Adrenal gland (tissue), 12 donors: ENCODE results near the gene GNAL. TPM values are rescaled to one million over a fixed set of nuclear protein-coding genes. Genes with fewer than 3 reads are reported as not detected.
"Not testable (repeated sequence)": the region's sequence is repeated elsewhere in the genome, so short reads cannot be mapped to it uniquely, and the experiment has no call there.

Experiments
- DNase-seq, 7 donors: peaks; one replicate each; pipeline ENCODE4 v3.0.0-alpha.2; 2019 to 2020
- H3K27ac ChIP-seq, 5 donors: fragments of 200-600 bp; sonication (generic) in 4 of 5; 1 replicate in 3 of 5; 2 replicates in 2 of 5; pipeline versions ENCODE4 v1.5.1 to v1.8.0; 2016 to 2020; ENCODE audit warnings: mild to moderate bottlenecking in 1 of 5
- H3K27me3 ChIP-seq: fragments of 200-600 bp; 2 replicates; pipeline ENCODE4 v1.8.0; 2021
- H3K36me3 ChIP-seq, 2 donors: fragments of 200-600 bp; replicated peaks in 1 of 2; 1 replicate in 1 of 2; 2 replicates in 1 of 2; pipeline versions ENCODE4 v1.5.1 to v1.8.0; 2018 to 2022
- H3K4me1 ChIP-seq, 2 donors: fragments of 200-600 bp; replicated peaks in 1 of 2; 1 replicate in 1 of 2; 2 replicates in 1 of 2; pipeline versions ENCODE4 v1.5.1 to v1.8.0; 2018 to 2021
- H3K4me3 ChIP-seq, 4 donors: fragments of 200-600 bp; sonication (generic) in 3 of 4; one replicate each; pipeline ENCODE4 v1.5.1; 2016 to 2018
- H3K9me3 ChIP-seq, 3 donors: fragments of 200-600 bp; sonication (generic) in 1 of 3; replicated peaks in 1 of 3; 1 replicate in 2 of 3; 2 replicates in 1 of 3; pipeline versions ENCODE4 v1.5.1 to v1.8.0; 2016 to 2021
- CTCF ChIP-seq, 6 experiments: fragments of 450-650 bp in 4 of 6; fragments of 200-600 bp in 2 of 6; sonication (generic) in 1 of 6; IDR thresholded peaks; 1 replicate in 5 of 6; 2 replicates in 1 of 6; pipeline versions ENCODE4 v1.5.1 to v1.8.0; 2016 to 2021; ENCODE audit warnings: antibody characterized with exemption in 6 of 6, mild to moderate bottlenecking in 2 of 6, moderate library complexity in 1 of 6
- POLR2A ChIP-seq, 2 donors: fragments of 450-650 bp; IDR thresholded peaks; one replicate each; pipeline ENCODE4 v1.6.1; 2017; ENCODE audit warnings: antibody characterized with exemption in 2 of 2, mild to moderate bottlenecking in 2 of 2, moderate library complexity in 1 of 2
- WGBS, 4 donors: extraction: QIAGEN DNeasy Blood & Tissue Kit in 2 of 4; methylation state at CpG; one replicate each; pipeline versions ENCODE4 v1.1.5 to v1.1.7; 2013 to 2017; 5-methylcytosine and 5-hydroxymethylcytosine counted together
- intact Hi-C, 2 donors: fragments of 100-400 bp; cut with DNase I; formaldehyde crosslinking; loops; one replicate each; pipeline versions ENCODE4 v1.14.1 to v1.15.0; 2022 to 2023
- polyA plus RNA-seq, 3 donors: library from polyadenylated mRNA; stranded (reverse); fragments of 200-250 nt in 2 of 3; fragments of 350-450 nt in 1 of 3; fragmentation: Illumina TruSeq in 1 of 3; extraction: RNeasy Lipid Tissue Mini Kit (QIAGEN cat#74804) in 1 of 3; gene quantifications; one replicate each; pipeline ENCODE4 v1.2.3, GENCODE V29; 2013 to 2014
- total RNA-seq, 9 donors: library from RNA; depleted of rRNA in 4 of 9; stranded (reverse); fragments of >200 nt in 4 of 9; fragments of 120-200 nt in 1 of 9; fragmentation: NEBNext Ultra II Directional in 1 of 9; extraction: Animal tissue kit (Norgen Biotek cat#: 25700) in 1 of 9; gene quantifications; one replicate each; pipeline versions ENCODE4 v1.1.0 to v1.2.4, GENCODE V29; 2013 to 2023
- donor health status: healthy with polysubstance abuse.
- donor health status: Bipolar disorder and iron deficiency.
- donor health status: DM: yes; HTN: yes; CAD: no.
- donor health status: DM: no; HTN: no; CAD: no.
- donor health status: DM: no; HTN: no; CAD: no.
- donor health status: DM: yes; HTN: yes; CAD: no.

Gene GNAL
- total and polyA plus RNA-seq, 12 donors, result 0.48 to 7.0 (median 2.3) TPM

- peak within 1 kb of the TSS; percentile 16 to 89 (median 50) for H3K4me3 ChIP-seq
- no peaks in the 10 kb centered on the region for H3K9me3 ChIP-seq
- intact Hi-C loops, result loop anchor here in 1 of 2 donors (10.0 kb wide), 1 partner anchor 54 kb away; the partner anchor contains the start of gene CHMP1B
- H3K4me1 ChIP-seq, result peaks cover 9 to 22% of the 10 kb centered on the region in 2 donors
- DNase-seq, result peak; percentile 85 to 93 (median 89)
- 0 to 1% (median 0%) methylated on average over 11 to 106 of the region's 106 CpGs for WGBS, 4 donors
- H3K27ac ChIP-seq, result peak within 1 kb of the TSS; percentile 95 to 100 (median 96)
- H3K36me3 ChIP-seq, result no peaks in the 10 kb centered on the region
- no peaks in the 10 kb centered on the region for H3K27me3 ChIP-seq
- TF ChIP-seq POLR2A (IDR thresholded peaks at IDR 0.05), result peak in 1 of 2 donors; percentile 92
- no peak for TF ChIP-seq CTCF (IDR thresholded peaks at IDR 0.05)
These were observed 219.4 kb downstream of the GNAL start, which contains the start of gene MPPE1 for GRCh38 chr18:11908182-11909060. Gene MPPE1, minus strand, starts transcription at chr18:11908317. Its CDS starts 11,053 bp downstream, at chr18:11897264.

DNA sequence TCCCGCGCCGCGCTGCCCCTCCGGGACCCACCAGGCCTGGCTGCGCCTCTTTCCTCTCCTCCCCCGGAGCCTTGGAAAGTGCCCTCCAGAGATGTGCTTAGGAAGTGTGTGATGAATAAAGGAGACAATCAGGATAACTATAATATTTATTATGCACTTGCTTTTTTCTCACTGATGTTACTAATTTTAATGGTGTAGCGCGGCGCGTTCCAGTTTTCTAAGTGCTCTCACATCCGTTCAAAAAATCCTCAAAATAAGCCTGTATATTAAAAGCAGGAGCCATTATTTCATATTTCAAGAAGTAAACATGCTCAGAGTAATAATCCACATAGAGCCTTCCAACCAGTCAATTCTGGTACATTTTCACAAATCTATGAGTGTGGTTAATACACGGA, 220.0 kb downstream of the GNAL start:
- WGBS, 4 donors, result 5 to 8% (median 7%) methylated on average over 10 to 13 of the region's 13 CpGs
- TF ChIP-seq POLR2A (IDR thresholded peaks at IDR 0.05) (no peak), CTCF (IDR thresholded peaks at IDR 0.05) (no peak)
- DNase-seq, result no peak
- H3K4me1 ChIP-seq, result peaks cover 9 to 22% of the 10 kb centered on the region in 2 donors
- intact Hi-C loops, result loop anchor here in 1 of 2 donors (10.0 kb wide), 1 partner anchor 54 kb away; the partner anchor contains the start of gene CHMP1B
- peak overlapping the region in 3 of 4 donors; percentile 27 to 89 (median 74) for H3K4me3 ChIP-seq
- H3K27ac ChIP-seq, result peak overlapping the region; percentile 95 to 100 (median 96)
- H3K36me3 ChIP-seq, result no peaks in the 10 kb centered on the region
- H3K9me3 ChIP-seq, result no peaks in the 10 kb centered on the region
- no peaks in the 10 kb centered on the region for H3K27me3 ChIP-seq

DNA sequence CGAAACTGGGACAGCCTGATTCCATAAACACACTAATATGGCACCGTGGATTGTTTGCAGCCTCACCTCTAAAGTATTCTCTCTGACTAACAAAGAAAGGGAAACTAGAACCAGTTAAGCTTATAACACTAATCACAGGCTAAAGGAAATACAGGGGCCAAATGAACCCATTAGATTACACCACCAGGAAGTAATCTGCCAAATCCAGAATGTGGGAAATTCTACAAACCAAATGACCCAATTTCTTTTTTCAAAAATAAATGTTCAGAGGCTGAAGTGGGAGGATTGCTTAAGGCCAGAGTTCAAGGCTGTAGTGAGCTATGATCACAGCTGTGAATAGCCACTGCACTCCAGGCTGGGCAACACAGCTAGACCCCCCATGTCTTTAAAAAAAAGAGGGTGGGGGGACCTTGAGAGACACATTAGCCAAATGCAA, 220.5 kb downstream of the GNAL start:
- WGBS, 4 donors, result 16 to 36% (median 23%) methylated on average over 2 of the region's 2 CpGs
- intact Hi-C loops, result loop anchor here in 1 of 2 donors (10.0 kb wide), 1 partner anchor 55 kb away; the partner anchor contains the start of gene CHMP1B
- peak in 1 of 2 donors; percentile 52 for TF ChIP-seq POLR2A (IDR thresholded peaks at IDR 0.05)
- TF ChIP-seq CTCF (IDR thresholded peaks at IDR 0.05), result no peak
- Histone ChIP-seq H3K4me3 (peak overlapping the region in 1 of 4 donors; percentile 74), H3K9me3 (no peaks in the 10 kb centered on the region), H3K4me1 (peaks cover 9 to 22% of the 10 kb centered on the region in 2 donors), H3K27ac (peak overlapping the region; percentile 95 to 100 (median 96)), H3K27me3 (no peaks in the 10 kb centered on the region), H3K36me3 (no peaks in the 10 kb centered on the region)
- peak in 2 of 7 donors; percentile 17 to 22 for DNase-seq

DNA sequence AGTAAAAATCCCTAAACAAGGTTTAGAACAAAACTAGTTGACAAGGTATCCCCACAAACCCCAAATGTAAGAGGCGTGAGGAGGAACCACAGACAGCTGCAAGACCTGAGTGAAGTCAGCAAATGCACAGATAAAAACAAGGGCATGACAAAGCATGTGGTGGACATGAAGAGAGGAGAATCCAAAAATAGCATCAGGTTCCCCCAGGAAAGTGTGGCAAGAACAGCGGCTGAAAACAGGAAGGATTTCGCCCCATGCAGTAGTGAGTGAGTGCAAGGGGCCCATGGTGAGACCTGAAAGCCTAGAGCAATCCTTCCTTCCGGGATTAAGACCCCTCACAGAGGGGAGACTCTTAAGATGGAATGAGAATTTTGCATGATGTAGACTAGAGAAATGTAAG, 227.8 kb downstream of the GNAL start:
- H3K4me3 ChIP-seq, H3K27ac ChIP-seq, H3K4me1 ChIP-seq, H3K36me3 ChIP-seq, intact Hi-C loops, H3K9me3 ChIP-seq, H3K27me3 ChIP-seq: not testable (repeated sequence)
- DNase-seq, result peak in 1 of 7 donors; percentile 10
- 57 to 64% (median 59%) methylated on average over 4 of the region's 4 CpGs for WGBS, 4 donors

DNA sequence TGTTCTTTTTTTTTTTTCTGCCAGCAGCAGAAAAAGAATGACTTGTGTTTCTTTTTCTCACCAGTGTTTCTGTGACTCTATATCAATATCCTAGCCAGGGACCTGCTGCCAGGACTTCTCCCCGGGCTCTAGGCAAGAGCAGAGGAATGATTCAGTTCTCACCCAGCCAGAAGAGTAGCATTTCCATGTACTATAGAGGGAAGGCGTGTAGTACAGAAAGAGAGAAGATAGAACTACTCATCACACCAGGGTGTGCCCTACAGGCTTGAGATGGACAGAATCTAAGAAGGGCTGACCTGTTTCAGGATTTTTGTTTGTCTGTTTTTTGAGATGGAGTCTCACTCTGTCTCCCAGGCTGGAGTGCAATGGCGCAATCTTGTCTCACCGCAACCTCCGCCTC, 230.5 kb downstream of the GNAL start:
- H3K27me3 ChIP-seq, intact Hi-C loops, H3K27ac ChIP-seq, H3K36me3 ChIP-seq, H3K4me3 ChIP-seq, H3K9me3 ChIP-seq, DNase-seq, H3K4me1 ChIP-seq: not testable (repeated sequence)
- 78 to 84% (median 83%) methylated on average over 5 of the region's 5 CpGs for WGBS, 4 donors
